Activated B cell treated with CpG ODN at 0.5 μM for 24 hours (primary cell): Measurements from ENCODE around the gene GSK3B. TPM values are rescaled to one million over a fixed set of nuclear protein-coding genes. Genes with fewer than 3 reads are reported as not detected.

ENCODE experiments used
- ATAC-seq: fragments of 200-7000 bp; cut with Tn5 transposase; one replicate; pipeline ENCODE4 v1.10.0; 2021; ENCODE audit warnings: low read depth, mild to moderate bottlenecking, moderate library complexity
- CTCF ChIA-PET: fragments of 350-600 bp; sonication (Branson Sonifier 250); formaldehyde crosslinking; loops from one replicate; lab custom pipeline; 2021; ENCODE audit warnings: antibody characterized with exemption; lab: Charles Lee
- POLR2A ChIA-PET: fragments of 350-600 bp; sonication (Branson Sonifier 250); formaldehyde crosslinking; loops from one replicate; lab custom pipeline; 2021; ENCODE audit warnings: antibody characterized with exemption; lab: Charles Lee
- DNase-seq: peaks from one replicate; pipeline ENCODE4 v3.0.0; 2022
- H3K27ac Mint-ChIP-seq: one replicate; pipeline ENCODE4 v1.8.0; 2020; ENCODE audit warnings: mixed read lengths
- H3K27me3 Mint-ChIP-seq: one replicate; pipeline ENCODE4 v1.8.0; 2021; ENCODE audit warnings: mixed read lengths
- H3K36me3 Mint-ChIP-seq: one replicate; pipeline ENCODE4 v1.8.0; 2021; ENCODE audit warnings: low read depth, mixed read lengths
- H3K4me1 Mint-ChIP-seq: one replicate; pipeline ENCODE4 v1.8.0; 2021; ENCODE audit warnings: mixed read lengths
- H3K4me3 Mint-ChIP-seq: one replicate; pipeline ENCODE4 v1.8.0; 2020; ENCODE audit warnings: mild to moderate bottlenecking, mixed read lengths
- H3K9me3 Mint-ChIP-seq: one replicate; pipeline ENCODE4 v1.8.0; 2020; ENCODE audit warnings: mixed read lengths
- intact Hi-C: fragments of 100-400 bp; cut with micrococcal nuclease; formaldehyde crosslinking; loops from one replicate; pipeline ENCODE4 v1.15.1; 2024
- total RNA-seq: library from RNA; stranded (reverse); gene quantifications from 2 replicates; pipeline ENCODE4 v1.2.3, GENCODE V29; 2022
- TF ChIP-seq, protein P1 (sequence below): fragments of 200-600 bp; IDR thresholded peaks from one replicate; pipeline ENCODE4 v1.8.0; 2022; ENCODE audit warnings: antibody characterized with exemption, mild to moderate bottlenecking

The GSK3B gene
- total RNA-seq, 1 donor from 2014 or later: 35.4 TPM

DNA sequence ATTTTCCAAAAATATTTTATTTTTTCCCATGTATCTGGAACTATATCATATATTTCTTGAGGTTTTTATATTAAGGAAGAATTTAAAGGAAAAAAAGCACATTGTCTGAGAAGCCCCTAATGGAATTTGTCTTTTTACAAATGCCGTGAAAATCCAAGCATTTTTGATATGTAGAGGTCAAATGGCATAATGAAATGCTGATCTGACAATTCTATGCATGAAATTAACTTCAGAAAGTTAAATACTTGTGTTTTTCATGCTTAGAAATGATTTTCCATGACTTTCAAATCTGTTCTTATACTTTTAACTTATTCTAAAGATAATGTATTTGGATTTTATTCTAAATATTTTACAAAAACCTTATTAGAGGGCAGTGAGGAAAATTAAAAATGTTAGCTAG is 193.1 kb downstream of the GSK3B start:
- DNase-seq (no peak), ATAC-seq (no peak)
- Mint-ChIP-seq H3K9me3 (no peaks in the 10 kb centered on the region), H3K36me3 (peaks cover 28% of the 10 kb centered on the region), H3K4me3 (no peak overlapping the region), H3K27ac (no peak overlapping the region), H3K4me1 (no peaks in the 10 kb centered on the region), H3K27me3 (no peaks in the 10 kb centered on the region)
- CTCF ChIA-PET: interaction anchor here (3.4 kb wide), 1 partner anchor 245 kb away, joined by 10 read pairs; no protein-coding TSS in a partner anchor
- intact Hi-C loops: no loop called here
- TF ChIP-seq, protein P1, sequence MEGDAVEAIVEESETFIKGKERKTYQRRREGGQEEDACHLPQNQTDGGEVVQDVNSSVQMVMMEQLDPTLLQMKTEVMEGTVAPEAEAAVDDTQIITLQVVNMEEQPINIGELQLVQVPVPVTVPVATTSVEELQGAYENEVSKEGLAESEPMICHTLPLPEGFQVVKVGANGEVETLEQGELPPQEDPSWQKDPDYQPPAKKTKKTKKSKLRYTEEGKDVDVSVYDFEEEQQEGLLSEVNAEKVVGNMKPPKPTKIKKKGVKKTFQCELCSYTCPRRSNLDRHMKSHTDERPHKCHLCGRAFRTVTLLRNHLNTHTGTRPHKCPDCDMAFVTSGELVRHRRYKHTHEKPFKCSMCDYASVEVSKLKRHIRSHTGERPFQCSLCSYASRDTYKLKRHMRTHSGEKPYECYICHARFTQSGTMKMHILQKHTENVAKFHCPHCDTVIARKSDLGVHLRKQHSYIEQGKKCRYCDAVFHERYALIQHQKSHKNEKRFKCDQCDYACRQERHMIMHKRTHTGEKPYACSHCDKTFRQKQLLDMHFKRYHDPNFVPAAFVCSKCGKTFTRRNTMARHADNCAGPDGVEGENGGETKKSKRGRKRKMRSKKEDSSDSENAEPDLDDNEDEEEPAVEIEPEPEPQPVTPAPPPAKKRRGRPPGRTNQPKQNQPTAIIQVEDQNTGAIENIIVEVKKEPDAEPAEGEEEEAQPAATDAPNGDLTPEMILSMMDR: no peak
- POLR2A ChIA-PET: no interaction called here

DNA sequence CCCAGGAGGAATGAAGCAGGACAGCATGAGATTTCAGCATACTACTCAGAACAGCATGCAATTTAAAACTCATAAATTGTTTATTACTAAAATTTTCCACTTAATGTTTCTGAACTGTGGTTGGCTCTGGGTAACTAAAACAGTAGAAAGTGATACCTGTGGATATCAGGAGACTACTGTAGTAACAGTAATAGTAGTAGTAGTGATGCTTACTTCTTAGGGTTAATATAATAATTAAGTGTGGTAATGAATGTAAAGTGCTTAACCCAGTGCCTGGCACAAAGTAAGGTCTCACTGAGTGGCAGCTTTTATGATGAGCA is 195.1 kb downstream of the GSK3B start:
- Mint-ChIP-seq H3K9me3 (no peaks in the 10 kb centered on the region), H3K4me1 (no peaks in the 10 kb centered on the region), H3K36me3 (peaks cover 23% of the 10 kb centered on the region), H3K27ac (no peak overlapping the region), H3K27me3 (no peaks in the 10 kb centered on the region), H3K4me3 (no peak overlapping the region)
- no peak for DNase-seq
- TF ChIP-seq, protein P1: no peak
- ChIA-PET CTCF (no interaction called here), POLR2A (no interaction called here)
- ATAC-seq: no peak
- intact Hi-C loops: loop anchor here (10.0 kb wide), 2 partner anchors 186 to 1014 kb away; no protein-coding TSS in a partner anchor

DNA sequence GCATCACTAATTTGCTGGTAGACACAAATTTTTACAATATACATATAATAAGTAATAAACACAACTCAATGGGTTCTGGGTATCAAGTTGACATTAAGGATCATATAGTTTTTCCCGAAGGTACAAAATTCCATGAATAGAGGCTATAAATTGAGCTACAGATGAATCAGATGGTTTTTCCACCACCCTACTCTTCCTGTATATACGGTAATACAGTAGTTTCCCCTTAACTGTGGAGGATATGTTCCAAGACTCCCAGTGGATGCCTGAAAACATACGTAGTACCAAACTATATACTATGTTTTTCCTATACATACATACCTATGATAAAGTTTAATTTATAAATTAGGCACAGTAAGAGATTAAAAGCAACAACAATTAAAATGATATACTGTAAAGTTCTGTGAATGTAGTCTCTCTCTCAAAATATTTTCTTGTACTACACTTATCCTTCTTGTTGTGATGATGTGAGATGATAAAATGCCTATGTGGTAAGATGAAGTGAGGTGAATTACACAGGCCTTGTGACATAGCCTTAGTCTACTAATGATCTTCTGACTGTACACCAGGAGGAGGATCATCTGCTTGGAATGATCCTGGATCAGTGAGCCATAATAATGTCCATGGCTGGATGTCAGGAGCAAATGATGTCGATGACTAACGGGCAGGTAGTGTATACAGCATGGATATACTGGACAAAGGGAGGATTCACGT is 195.6 kb downstream of the GSK3B start:
- ATAC-seq (no peak), DNase-seq (no peak)
- no peak overlapping the region for H3K27ac Mint-ChIP-seq
- ChIA-PET POLR2A (no interaction called here), CTCF (interaction anchor here (1.1 kb wide), 1 partner anchor 248 kb away, joined by 3 read pairs; no protein-coding TSS in a partner anchor)
- no peaks in the 10 kb centered on the region for H3K9me3 Mint-ChIP-seq
- intact Hi-C loops: loop anchor here (10.0 kb wide), 2 partner anchors 186 to 1014 kb away; no protein-coding TSS in a partner anchor
- peaks cover 19% of the 10 kb centered on the region for H3K36me3 Mint-ChIP-seq
- TF ChIP-seq, protein P1: no peak
- H3K27me3 Mint-ChIP-seq: no peaks in the 10 kb centered on the region
- H3K4me1 Mint-ChIP-seq: no peaks in the 10 kb centered on the region
- no peak overlapping the region for H3K4me3 Mint-ChIP-seq

DNA sequence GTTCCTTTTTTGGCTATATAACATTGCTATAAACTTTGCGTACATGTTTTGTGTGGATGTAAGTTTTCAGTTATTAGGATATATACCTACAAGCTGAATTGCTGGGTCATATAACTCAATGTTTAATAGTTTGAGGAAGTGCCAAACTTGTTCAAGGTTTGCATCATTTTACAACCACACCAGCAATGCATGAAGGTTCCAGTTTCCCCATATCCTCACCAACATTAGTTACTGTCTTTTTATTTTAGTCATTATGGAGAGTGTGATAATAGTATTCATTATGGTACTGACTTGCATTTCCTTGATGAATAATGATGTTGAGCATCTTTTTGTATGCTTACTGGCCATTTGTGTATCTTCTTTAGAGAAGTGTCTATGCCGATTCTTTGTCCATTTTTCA is 200.1 kb downstream of the GSK3B start:
- Mint-ChIP-seq H3K4me3 (no peak overlapping the region), H3K4me1 (peaks cover 6% of the 10 kb centered on the region), H3K27ac (no peak overlapping the region), H3K36me3 (peaks cover 20% of the 10 kb centered on the region), H3K9me3 (peaks cover 2% of the 10 kb centered on the region), H3K27me3 (no peaks in the 10 kb centered on the region)
- intact Hi-C loops: loop anchor here (5.0 to 10.0 kb wide), 3 partner anchors 191 to 1009 kb away; partner anchors contain the start of gene LRRC58
- CTCF ChIA-PET: interaction anchor here (0.8 to 5.7 kb wide), 6 partner anchors 9 to 349 kb away, joined by 3 to 117 read pairs (median 6); no protein-coding TSS in a partner anchor
- TF ChIP-seq, protein P1: no peak
- ATAC-seq: no peak
- no peak for DNase-seq
- POLR2A ChIA-PET: no interaction called here

DNA sequence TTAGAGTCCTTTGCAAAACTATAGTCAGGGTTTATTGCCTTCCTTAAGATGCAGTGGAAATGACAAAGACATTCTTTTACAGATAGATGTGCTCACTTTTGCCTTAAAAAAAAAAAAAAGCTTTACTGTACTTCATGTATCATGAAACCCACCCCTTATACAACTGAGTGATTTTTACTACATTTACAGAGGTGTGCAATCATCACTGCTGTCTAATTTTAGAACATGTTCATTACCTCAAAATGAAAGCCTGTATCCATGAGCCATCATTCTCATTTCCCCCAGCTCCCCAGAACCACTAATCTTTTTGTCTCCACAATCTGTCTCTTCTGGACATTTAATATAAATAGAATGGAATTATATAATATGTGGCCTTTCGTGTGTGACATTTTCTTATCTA is 200.5 kb downstream of the GSK3B start:
- Mint-ChIP-seq H3K27me3 (no peaks in the 10 kb centered on the region), H3K4me3 (no peak overlapping the region), H3K9me3 (peaks cover 2% of the 10 kb centered on the region), H3K27ac (no peak overlapping the region), H3K4me1 (peaks cover 6% of the 10 kb centered on the region), H3K36me3 (peaks cover 20% of the 10 kb centered on the region)
- CTCF ChIA-PET: interaction anchor here (0.8 to 5.7 kb wide), 7 partner anchors 10 to 524 kb away, joined by 3 to 117 read pairs (median 8); no protein-coding TSS in a partner anchor
- intact Hi-C loops: loop anchor here (2.0 to 10.0 kb wide), 4 partner anchors 191 to 1009 kb away; partner anchors contain the start of gene LRRC58
- POLR2A ChIA-PET: no interaction called here
- no peak for DNase-seq
- TF ChIP-seq, protein P1: no peak
- ATAC-seq: no peak
